Testis (tissue), 3 donors: ENCODE measurements around the gene CDH13. TPM values are rescaled to one million over a fixed set of nuclear protein-coding genes. Genes with fewer than 3 reads are reported as not detected.

Experiments used
- DNase-seq: peaks from one replicate; pipeline ENCODE4 v3.0.0-alpha.2; 2019
- H3K27ac ChIP-seq, 2 donors: fragments of 200-600 bp; sonication (generic); one replicate each; pipeline ENCODE4 v1.5.1; 2019
- H3K27me3 ChIP-seq: fragments of 200-600 bp; sonication (generic); one replicate; pipeline ENCODE4 v1.5.1; 2019
- H3K36me3 ChIP-seq: fragments of 200-600 bp; sonication (generic); one replicate; pipeline ENCODE4 v1.5.1; 2017; ENCODE audit warnings: low read depth; ENCODE audit errors: missing control alignments
- H3K4me1 ChIP-seq: fragments of 200-600 bp; sonication (generic); one replicate; pipeline ENCODE4 v1.5.1; 2019
- H3K4me3 ChIP-seq, 2 donors: fragments of 200-600 bp; sonication (generic); one replicate each; pipeline ENCODE4 v1.5.1; 2017 to 2019
- H3K9me3 ChIP-seq: fragments of 200-600 bp; sonication (generic); one replicate; pipeline ENCODE4 v1.5.1; 2017
- POLR2A ChIP-seq: fragments of 450-650 bp; IDR thresholded peaks from one replicate; pipeline ENCODE4 v1.6.1; 2017; ENCODE audit warnings: antibody characterized with exemption, mild to moderate bottlenecking, moderate library complexity
- WGBS, 2 donors: methylation state at CpG; one replicate each; pipeline ENCODE4 v1.1.5; 2018; 5-methylcytosine and 5-hydroxymethylcytosine counted together
- intact Hi-C: fragments of 100-400 bp; cut with DNase I; formaldehyde crosslinking; loops from one replicate; pipeline ENCODE4 v1.15.1; 2023; ENCODE audit warnings: low total_unique reads
- polyA plus RNA-seq: library from polyadenylated mRNA; stranded (reverse); fragments of 350-450 nt; fragmentation: Illumina TruSeq; extraction: RNeasy Lipid Tissue Mini Kit (QIAGEN cat#74804); gene quantifications from one replicate; pipeline ENCODE4 v1.2.3, GENCODE V29; 2014; ENCODE audit warnings: low read depth, low replicate concordance; ENCODE audit not compliant: insufficient read depth
- total RNA-seq, 2 donors: library from RNA; depleted of rRNA; stranded (reverse); fragments of >200 nt; gene quantifications; one replicate each; pipeline ENCODE4 v1.2.3, GENCODE V29; 2016
- TF ChIP-seq, protein P1 (sequence below), 3 experiments: fragments of 450-650 bp in 2 of 3; fragments of 200-600 bp in 1 of 3; sonication (generic) in 1 of 3; IDR thresholded peaks; one replicate each; pipeline ENCODE4 v1.5.1; 2016 to 2019; ENCODE audit warnings: antibody characterized with exemption in 3 of 3, mild to moderate bottlenecking in 2 of 3, moderate library complexity in 1 of 3

Gene CDH13
- total and polyA plus RNA-seq, 3 donors from 2014 or later: 1.2 to 11.1 (median 2.0) TPM

DNA sequence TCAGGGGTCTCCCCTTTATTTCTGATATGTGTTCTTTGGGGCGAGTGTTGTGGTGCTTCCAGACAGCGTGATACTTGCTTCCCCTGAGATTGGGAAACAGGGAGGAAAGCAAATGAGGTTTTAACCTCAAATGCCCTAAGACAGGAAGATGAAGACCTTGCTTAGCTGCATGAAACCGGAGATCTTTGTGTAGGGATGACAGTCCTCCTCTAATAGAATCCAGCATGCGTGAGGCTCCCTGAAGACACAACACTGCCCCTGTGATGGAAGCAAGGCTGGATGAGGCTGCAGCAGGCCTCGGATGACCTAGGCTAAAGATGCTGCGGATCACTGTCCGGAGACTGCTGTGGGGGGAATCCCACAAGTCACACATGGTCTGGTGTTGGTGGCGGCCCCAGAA, 491.0 kb downstream of the CDH13 start:
- H3K4me3 ChIP-seq: no peak overlapping the region
- H3K36me3 ChIP-seq: no peaks in the 10 kb centered on the region
- no peak for DNase-seq
- TF ChIP-seq, protein P1, sequence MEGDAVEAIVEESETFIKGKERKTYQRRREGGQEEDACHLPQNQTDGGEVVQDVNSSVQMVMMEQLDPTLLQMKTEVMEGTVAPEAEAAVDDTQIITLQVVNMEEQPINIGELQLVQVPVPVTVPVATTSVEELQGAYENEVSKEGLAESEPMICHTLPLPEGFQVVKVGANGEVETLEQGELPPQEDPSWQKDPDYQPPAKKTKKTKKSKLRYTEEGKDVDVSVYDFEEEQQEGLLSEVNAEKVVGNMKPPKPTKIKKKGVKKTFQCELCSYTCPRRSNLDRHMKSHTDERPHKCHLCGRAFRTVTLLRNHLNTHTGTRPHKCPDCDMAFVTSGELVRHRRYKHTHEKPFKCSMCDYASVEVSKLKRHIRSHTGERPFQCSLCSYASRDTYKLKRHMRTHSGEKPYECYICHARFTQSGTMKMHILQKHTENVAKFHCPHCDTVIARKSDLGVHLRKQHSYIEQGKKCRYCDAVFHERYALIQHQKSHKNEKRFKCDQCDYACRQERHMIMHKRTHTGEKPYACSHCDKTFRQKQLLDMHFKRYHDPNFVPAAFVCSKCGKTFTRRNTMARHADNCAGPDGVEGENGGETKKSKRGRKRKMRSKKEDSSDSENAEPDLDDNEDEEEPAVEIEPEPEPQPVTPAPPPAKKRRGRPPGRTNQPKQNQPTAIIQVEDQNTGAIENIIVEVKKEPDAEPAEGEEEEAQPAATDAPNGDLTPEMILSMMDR (IDR thresholded peaks at IDR 0.05): no peak
- no peak for TF ChIP-seq POLR2A
- H3K27me3 ChIP-seq: no peaks in the 10 kb centered on the region
- 80 to 92% methylated on average over 7 to 8 of the region's 8 CpGs for WGBS, 2 donors
- intact Hi-C loops: no loop called here
- H3K4me1 ChIP-seq: peaks cover 4% of the 10 kb centered on the region
- H3K9me3 ChIP-seq: no peaks in the 10 kb centered on the region
- H3K27ac ChIP-seq: no peak overlapping the region

DNA sequence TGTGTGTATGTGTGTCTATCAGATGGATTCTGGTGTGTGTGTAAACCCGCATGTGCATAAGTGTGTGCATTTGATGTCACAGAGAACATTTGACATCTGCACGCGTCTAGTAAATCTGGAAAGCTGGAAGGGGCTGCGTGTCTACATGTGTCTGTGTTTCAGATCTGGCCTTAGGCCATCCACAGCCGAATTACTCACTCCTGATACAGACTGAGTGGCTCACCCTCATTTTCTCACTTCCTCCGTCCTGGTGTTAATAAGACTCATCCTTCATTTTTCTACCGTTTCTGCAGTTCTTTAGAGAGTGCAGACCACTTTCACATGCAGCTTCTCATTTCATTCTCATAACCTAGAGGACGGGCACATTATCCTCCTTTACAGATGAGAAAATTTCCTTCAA, 491.6 kb downstream of the CDH13 start:
- Histone ChIP-seq H3K36me3 (no peaks in the 10 kb centered on the region), H3K9me3 (no peaks in the 10 kb centered on the region), H3K27me3 (no peaks in the 10 kb centered on the region), H3K4me3 (no peak overlapping the region), H3K27ac (no peak overlapping the region), H3K4me1 (peaks cover 4% of the 10 kb centered on the region)
- intact Hi-C loops: no loop called here
- 74 to 82% methylated on average over 7 to 8 of the region's 8 CpGs for WGBS, 2 donors
- TF ChIP-seq, protein P1 (IDR thresholded peaks at IDR 0.05): no peak
- TF ChIP-seq POLR2A: no peak
- no peak for DNase-seq

DNA sequence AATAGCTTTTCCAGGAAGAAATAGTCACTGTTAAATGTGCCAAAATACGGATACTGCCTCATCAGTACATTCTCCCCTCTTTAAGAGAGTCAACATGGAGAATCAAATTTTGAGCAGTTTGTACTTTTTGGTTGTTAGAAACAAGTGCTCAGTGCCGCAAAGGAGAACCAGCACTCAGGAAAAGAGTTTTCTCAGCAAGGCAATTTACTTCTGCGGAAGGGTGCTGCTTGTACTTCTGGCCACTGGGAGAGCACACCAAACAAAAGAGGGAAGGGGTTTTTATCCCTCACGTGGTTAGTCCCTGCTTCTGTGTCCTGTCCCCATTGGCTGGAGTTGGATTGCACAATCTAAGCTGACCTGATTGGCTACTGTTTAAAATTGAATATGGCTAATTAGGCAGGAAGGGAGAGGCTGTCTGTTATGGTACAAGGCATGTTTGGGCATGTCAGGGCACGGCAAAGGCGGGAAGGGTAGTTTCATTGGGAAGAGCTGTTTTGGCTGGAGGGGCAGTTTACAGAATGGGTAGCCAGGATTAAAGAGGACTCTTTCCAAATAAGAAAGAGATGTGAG, 499.3 kb downstream of the CDH13 start:
- DNase-seq: no peak
- H3K9me3 ChIP-seq: no peaks in the 10 kb centered on the region
- H3K36me3 ChIP-seq: no peaks in the 10 kb centered on the region
- intact Hi-C loops: no loop called here
- no peak overlapping the region for H3K27ac ChIP-seq
- no peaks in the 10 kb centered on the region for H3K4me1 ChIP-seq
- H3K4me3 ChIP-seq: no peak overlapping the region
- TF ChIP-seq, protein P1 (IDR thresholded peaks at IDR 0.05): no peak
- no peak for TF ChIP-seq POLR2A
- H3K27me3 ChIP-seq: no peaks in the 10 kb centered on the region
- 90 to 93% methylated on average over 6 of the region's 6 CpGs for WGBS, 2 donors

DNA sequence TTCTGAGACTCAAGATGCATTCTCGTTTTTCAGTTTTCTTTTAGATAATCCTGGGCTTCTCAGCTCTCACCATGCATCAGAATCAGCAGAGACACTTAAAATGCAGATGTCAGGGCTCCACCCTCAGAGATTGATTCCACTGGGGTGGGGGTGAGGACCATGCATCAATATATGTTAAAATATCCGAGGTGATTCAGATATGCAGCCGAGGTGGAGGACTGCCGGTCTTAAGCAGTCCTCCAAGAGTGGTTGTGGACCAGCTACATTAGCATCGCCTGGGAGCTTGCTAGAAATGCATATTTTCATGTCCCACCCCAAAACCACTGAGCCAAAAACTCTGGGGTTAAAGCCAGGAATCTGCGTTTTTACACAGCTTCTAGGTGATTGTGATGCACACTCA, 501.3 kb downstream of the CDH13 start:
- no peaks in the 10 kb centered on the region for H3K4me1 ChIP-seq
- 82 to 86% methylated on average over 6 of the region's 6 CpGs for WGBS, 2 donors
- no peaks in the 10 kb centered on the region for H3K9me3 ChIP-seq
- TF ChIP-seq, protein P1 (IDR thresholded peaks at IDR 0.05): no peak
- TF ChIP-seq POLR2A: no peak
- no peak overlapping the region for H3K4me3 ChIP-seq
- no peaks in the 10 kb centered on the region for H3K36me3 ChIP-seq
- no peak overlapping the region for H3K27ac ChIP-seq
- intact Hi-C loops: no loop called here
- DNase-seq: no peak
- H3K27me3 ChIP-seq: no peaks in the 10 kb centered on the region

DNA sequence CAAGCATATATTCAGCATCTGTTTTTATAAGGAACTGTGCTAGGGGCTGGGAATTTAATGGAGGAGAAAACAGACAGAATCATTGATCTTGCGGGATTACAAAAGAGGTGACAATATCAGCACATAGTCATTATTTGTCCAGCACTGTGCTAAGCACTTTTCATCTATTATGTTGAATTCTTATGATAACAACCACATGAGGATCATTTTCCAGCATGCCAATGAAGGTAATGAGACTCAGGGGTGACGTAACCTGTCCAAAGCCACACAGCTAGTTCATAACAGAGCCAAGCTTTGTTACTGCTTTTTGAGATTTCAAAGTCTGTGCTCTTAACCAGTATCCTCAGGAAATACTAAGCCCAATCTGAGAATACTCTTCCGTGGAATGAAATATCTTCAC, 503.3 kb downstream of the CDH13 start:
- no peak for DNase-seq
- no peaks in the 10 kb centered on the region for H3K27me3 ChIP-seq
- no peaks in the 10 kb centered on the region for H3K4me1 ChIP-seq
- H3K4me3 ChIP-seq: no peak overlapping the region
- WGBS, 2 donors: 85 to 89% methylated on average over 3 of the region's 3 CpGs
- intact Hi-C loops: no loop called here
- H3K9me3 ChIP-seq: no peaks in the 10 kb centered on the region
- no peaks in the 10 kb centered on the region for H3K36me3 ChIP-seq
- TF ChIP-seq POLR2A: no peak
- TF ChIP-seq, protein P1 (IDR thresholded peaks at IDR 0.05): no peak
- no peak overlapping the region for H3K27ac ChIP-seq
